Ishikawa (cell line): ENCODE measurements around the gene NFATC4.

ENCODE experiments used
- CEBPB ChIP-seq: IDR thresholded peaks from 2 replicates; pipeline ENCODE4 v1.6.1; 2012
- CREB1 ChIP-seq: IDR thresholded peaks from 2 replicates; pipeline ENCODE4 v1.6.1; 2012; ENCODE audit warnings: low read depth
- EGR1 ChIP-seq: IDR thresholded peaks from 2 replicates; pipeline ENCODE4 v1.6.1; 2012
- EP300 ChIP-seq: IDR thresholded peaks from 2 replicates; pipeline ENCODE4 v1.6.1; 2012; ENCODE audit warnings: borderline replicate concordance
- FOXM1 ChIP-seq: IDR thresholded peaks from 2 replicates; pipeline ENCODE4 v1.6.1; 2012; ENCODE audit warnings: low read depth, borderline replicate concordance
- MAX ChIP-seq: IDR thresholded peaks from 2 replicates; pipeline ENCODE4 v1.6.1; 2012
- NFIC ChIP-seq: IDR thresholded peaks from 2 replicates; pipeline ENCODE4 v1.6.1; 2012
- RAD21 ChIP-seq: IDR thresholded peaks from 2 replicates; pipeline ENCODE4 v1.6.1; 2012; ENCODE audit warnings: low read depth
- TAF1 ChIP-seq: IDR thresholded peaks from 2 replicates; pipeline ENCODE4 v1.6.1; 2012; ENCODE audit warnings: low read depth, mild to moderate bottlenecking
- TCF12 ChIP-seq: IDR thresholded peaks from 2 replicates; pipeline ENCODE4 v1.6.1; 2012; ENCODE audit warnings: low read depth
- TEAD4 ChIP-seq: IDR thresholded peaks from 2 replicates; pipeline ENCODE4 v1.6.1; 2012
- YY1 ChIP-seq: IDR thresholded peaks from 2 replicates; pipeline ENCODE4 v1.6.1; 2012; ENCODE audit warnings: low read depth
- ZBTB7A ChIP-seq: IDR thresholded peaks from 2 replicates; pipeline ENCODE4 v1.6.1; 2012; ENCODE audit warnings: low read depth
- TF ChIP-seq, protein P1 (sequence below): IDR thresholded peaks from 2 replicates; pipeline ENCODE4 v1.6.1; 2012; ENCODE audit warnings: low read depth, mild to moderate bottlenecking
- TF ChIP-seq, protein P2 (sequence below): IDR thresholded peaks from 2 replicates; pipeline ENCODE4 v1.6.1; 2012

The NFATC4 gene

GRCh38 chr14:24390701-24391468 lies 22.9 kb downstream of the NFATC4 start:
- TF ChIP-seq NFIC (no peak), TCF12 (no peak), TEAD4 (no peak), CEBPB (no peak), MAX (no peak), RAD21 (no peak), EP300 (no peak), YY1 (no peak), FOXM1 (no peak), ZBTB7A (no peak)
- TF ChIP-seq, protein P1, sequence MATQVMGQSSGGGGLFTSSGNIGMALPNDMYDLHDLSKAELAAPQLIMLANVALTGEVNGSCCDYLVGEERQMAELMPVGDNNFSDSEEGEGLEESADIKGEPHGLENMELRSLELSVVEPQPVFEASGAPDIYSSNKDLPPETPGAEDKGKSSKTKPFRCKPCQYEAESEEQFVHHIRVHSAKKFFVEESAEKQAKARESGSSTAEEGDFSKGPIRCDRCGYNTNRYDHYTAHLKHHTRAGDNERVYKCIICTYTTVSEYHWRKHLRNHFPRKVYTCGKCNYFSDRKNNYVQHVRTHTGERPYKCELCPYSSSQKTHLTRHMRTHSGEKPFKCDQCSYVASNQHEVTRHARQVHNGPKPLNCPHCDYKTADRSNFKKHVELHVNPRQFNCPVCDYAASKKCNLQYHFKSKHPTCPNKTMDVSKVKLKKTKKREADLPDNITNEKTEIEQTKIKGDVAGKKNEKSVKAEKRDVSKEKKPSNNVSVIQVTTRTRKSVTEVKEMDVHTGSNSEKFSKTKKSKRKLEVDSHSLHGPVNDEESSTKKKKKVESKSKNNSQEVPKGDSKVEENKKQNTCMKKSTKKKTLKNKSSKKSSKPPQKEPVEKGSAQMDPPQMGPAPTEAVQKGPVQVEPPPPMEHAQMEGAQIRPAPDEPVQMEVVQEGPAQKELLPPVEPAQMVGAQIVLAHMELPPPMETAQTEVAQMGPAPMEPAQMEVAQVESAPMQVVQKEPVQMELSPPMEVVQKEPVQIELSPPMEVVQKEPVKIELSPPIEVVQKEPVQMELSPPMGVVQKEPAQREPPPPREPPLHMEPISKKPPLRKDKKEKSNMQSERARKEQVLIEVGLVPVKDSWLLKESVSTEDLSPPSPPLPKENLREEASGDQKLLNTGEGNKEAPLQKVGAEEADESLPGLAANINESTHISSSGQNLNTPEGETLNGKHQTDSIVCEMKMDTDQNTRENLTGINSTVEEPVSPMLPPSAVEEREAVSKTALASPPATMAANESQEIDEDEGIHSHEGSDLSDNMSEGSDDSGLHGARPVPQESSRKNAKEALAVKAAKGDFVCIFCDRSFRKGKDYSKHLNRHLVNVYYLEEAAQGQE: no peak
- TF ChIP-seq, protein P2, sequence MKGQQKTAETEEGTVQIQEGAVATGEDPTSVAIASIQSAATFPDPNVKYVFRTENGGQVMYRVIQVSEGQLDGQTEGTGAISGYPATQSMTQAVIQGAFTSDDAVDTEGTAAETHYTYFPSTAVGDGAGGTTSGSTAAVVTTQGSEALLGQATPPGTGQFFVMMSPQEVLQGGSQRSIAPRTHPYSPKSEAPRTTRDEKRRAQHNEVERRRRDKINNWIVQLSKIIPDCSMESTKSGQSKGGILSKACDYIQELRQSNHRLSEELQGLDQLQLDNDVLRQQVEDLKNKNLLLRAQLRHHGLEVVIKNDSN: no peak

DNA sequence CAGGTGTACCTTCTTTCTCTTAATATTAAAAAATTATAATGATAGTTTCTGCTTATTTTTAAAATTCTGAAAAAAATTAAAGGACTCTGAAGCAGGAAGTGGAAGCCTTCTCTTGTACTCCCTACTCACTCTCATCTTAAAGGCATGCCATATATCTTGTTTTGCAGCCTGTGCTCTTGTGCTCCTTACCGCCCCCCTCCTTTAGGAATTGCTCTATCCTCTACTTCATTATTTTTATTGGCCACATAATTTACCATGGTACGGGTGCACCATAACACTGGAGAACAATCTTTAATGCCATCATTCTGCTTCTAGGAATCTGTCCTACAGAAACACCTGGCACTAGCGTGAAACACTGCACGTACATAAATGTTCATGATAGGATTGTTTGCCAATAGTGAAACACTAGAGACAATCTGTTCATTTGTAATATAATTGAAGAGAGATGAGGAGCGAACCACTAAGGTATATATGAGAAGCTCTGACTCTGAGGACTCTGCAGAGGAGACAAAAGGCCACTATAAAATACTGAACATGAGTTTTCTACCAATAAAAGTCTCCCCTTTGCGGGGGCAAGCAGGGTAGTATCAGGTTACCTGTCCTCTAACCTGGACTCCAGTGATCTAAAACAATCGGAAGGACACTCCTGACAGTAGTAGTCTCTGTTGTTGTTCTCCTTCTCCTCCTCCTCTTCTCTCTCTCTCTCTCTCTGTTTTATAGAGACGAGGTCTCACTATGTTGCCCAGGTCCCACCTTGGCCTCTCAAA lies 24.5 kb downstream of the NFATC4 start:
- TF ChIP-seq ZBTB7A (0 out of 2 replicates have a peak, but pooled peaks have one; percentile 24), YY1 (no peak), RAD21 (peak; percentile 22; the same call in 1 of the 2 replicates), TAF1 (no peak), EP300 (peak; percentile 31; the same call in 1 of the 2 replicates), TEAD4 (peak; percentile 75), TCF12 (no peak), NFIC (no peak)

DNA sequence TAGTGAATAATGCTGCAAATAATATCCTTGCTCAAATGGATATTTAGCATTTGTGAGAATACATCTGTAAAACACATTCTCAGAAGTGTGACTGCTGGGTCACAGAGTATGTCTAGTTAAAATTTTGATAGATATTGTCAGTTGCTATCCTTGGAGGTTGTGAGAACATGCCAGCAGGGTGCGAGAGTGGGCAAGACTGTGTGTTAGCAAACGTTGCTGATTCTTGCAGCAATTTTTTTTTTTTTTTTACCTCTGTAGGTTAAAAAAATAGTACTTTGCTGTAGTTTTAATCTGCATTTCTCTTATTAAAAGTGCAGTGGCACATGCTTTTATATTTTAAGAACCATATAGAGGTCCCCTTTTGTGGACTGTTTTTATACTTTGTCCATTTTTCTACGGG lies 26.3 kb downstream of the NFATC4 start:
- no peak for TF ChIP-seq NFIC
- no peak for TF ChIP-seq MAX
- TF ChIP-seq EP300: no peak
- TF ChIP-seq, protein P1: no peak
- no peak for TF ChIP-seq YY1
- no peak for TF ChIP-seq TAF1
- no peak for TF ChIP-seq TEAD4
- no peak for TF ChIP-seq CREB1
- TF ChIP-seq ZBTB7A: no peak
- TF ChIP-seq EGR1: no peak
- TF ChIP-seq, protein P2: no peak
- no peak for TF ChIP-seq TCF12
- no peak for TF ChIP-seq FOXM1
- no peak for TF ChIP-seq CEBPB
- no peak for TF ChIP-seq RAD21

GRCh38 chr14:24395609-24396582 lies 27.9 kb downstream of the NFATC4 start:
- TF ChIP-seq CREB1 (no peak), RAD21 (no peak), MAX (no peak), FOXM1 (no peak)
- TF ChIP-seq, protein P1: no peak
- TF ChIP-seq, protein P2: no peak
